GM19239 (cell line): Measurements from ENCODE around the gene MEIS1.

Experiments used
- DNase-seq: peaks from one replicate; pipeline ENCODE4 v3.0.0; 2011; ENCODE audit warnings: low spot score; ENCODE audit not compliant: insufficient read length
- FAIRE-seq: peaks from 2 replicates; lab custom pipeline; 2011; peaks lifted over from hg19 to GRCh38; lab: Jason Lieb, UNC

Gene MEIS1

DNA sequence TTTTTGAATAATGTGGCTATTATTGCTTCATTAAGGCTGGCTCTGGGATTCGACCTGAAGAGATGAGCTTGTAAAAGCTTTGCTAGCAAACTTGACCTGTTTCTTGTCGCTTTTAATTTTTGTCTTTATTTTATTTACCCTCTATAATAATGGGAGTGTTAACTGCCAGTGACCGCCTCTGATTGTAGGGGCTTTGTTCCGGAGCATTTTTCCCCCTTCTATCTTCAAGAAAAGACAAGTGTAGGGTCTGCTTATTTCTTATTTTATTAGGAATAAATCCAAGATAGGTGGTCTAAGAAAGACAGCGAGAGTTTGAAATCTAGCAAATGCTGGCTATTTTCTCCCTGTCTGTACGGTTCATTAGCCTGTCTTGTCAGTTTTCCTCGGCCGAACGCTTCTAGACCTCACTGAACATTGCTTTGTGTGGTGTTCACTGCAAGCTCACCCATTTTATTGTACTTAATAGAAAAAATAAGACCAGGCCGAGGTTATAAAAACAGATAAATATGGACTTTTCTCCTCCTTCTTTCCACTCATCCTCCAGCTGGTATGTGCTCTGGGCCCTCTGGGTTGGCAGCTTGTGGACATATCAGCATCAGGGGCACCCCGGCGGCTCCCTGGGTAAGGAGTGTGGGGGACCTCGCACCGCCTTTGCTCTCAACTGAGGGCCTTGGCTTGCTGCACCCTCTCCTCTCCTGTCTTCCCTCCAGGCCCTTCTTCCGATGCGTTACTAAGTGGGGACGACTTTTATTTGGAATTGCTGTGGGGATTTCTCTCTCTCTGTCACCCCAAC, 8.5 kb downstream of the MEIS1 start:
- no peak for DNase-seq
- no peak for FAIRE-seq

DNA sequence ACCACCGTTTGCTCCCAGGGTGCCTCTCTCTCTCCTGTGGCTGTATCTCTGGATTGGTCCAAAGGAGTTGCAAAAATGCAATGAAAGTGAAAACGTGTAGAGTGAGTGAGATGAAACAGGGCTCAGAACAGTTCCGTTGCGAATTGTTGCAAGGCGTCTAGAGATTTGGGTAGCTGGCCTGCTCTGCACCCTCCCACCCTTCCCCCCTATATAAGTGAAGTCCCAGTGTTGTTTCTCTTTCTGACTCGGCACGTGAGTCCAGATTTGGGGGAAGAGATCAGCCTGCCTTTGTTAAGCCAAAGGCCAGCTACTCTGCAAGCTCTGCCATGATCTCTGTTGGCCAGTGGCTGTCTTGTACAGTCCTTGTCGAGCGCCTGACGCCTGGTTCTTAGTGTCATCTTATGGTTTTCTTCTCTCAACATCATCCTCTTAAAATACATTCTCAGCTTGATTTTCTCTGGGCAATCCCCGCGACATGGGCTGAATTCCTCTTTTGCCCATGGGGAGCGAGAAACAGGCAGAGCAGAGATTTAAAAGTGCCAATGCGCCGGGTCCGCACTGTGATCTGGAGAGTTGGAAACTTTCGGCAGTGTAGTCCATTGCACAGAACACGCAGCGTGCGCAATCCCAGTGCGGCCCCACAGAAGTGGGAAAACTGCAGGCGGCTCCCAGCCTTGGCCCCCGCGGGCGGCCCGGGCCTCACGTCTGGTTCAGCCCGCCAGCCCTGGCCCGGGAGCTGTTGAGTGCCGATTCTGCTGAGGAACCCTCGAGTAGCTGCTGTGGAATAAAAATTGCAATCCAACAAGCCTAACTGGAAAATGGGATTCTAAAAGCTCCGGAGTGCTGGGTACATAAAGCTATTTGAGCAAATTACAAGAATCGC, 9.3 kb downstream of the MEIS1 start:
- DNase-seq (no peak), FAIRE-seq (no peak)

DNA sequence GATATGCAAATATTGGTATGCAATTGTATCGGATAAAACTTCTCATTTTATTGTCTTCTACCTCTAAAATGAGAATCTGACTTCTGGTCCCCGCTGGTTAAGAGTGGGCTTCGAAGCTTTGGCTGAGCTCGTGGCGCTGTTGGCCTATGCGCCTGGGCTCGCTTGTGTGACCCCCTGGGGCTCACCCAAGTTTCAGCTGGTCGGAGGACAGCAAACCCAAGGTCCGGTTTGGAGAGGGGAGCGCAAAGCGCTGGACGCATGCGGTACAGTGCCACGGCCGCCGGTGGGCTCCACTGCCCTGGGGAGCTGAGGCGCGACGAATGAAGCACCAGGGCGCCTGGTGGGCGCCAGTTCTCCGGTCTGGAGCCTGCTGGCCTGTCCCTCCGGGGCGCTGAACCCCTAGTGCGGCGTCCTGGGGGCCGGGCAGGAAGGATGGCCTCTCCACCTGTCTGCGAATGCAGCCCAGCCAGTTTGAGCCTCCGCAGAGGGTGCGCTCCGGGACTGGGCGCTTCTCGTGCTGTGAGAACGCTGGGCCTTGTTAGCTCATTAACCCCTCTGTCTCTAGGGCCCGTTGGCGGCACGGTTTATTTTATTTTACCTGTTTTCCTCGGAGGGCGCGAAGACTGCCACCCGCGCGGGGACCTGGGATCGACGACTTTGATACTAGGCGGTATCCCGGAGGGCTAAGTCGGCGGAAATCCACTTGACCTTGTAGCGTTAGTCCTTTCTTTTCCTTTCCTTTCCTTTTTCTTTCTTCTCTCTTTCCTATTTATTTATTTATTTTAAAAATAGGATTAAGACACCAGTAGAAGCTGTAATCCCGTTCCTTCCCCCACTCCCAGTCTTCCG, 10.4 kb downstream of the MEIS1 start:
- FAIRE-seq: no peak
- no peak for DNase-seq

DNA sequence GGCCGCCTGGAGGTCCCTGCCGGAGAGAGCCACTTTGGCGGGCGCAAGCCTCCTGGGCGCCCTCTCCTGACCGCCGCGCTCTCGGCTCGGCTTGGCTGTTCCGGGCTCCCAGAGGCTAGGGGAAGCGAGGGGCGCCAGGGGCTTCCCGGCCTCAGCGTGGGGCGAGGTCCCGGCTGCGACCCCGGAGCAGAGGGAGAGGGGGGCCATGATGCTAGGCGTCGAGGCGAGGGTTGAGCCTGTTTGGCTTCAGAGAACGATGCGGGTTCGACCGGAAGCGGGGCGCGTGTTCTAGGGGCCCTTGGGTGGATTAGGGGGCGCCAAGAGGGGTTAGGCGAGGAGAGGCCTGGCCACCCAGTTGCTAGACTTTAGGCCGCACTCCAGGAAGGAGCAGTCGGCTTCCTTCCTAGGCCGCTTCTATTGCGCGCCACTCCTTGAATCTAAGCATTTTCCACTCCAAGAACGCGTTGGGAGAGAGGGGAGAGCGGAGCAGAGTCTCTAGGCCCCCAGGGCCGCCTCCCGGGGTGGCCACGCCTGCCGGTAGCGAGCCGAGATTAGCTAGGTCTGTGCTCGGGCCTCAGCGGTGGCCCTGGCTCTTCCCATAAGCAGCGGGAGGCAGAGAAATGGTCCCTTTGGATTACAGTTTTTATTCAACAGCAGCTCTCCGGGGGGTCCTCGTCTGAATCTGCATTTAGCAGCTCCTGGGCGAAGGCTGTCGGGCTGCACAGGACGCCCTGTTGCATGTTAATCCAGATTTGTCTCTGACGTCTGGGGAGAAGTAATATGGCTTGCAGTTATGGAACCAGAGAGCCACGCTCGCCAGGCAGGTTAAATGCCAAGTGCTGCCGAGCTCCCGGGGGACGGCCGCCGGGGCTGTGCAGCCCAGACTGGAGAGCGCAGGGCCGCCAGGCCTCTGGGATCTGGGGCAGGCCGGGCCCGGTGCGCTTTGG, 11.3 kb downstream of the MEIS1 start:
- DNase-seq: no peak

DNA sequence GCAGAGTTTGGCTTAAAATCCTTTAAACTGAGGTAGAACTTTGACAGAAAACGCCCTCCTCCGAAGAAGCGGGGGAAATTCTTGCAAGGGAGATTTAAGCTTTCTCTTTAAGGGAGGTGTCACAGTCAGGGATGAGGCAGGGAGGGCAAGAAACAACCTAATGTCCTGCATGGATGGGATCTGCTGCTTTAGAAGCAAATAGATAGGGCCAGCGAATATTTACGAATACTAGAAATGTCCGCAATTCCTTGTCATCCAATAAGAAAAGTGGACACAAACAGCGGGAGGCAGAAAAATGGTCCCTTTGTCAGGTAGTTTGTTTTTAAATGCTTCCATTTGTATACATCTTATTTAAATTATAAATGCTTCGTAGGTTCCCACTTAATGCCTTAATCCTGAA, 12.0 kb downstream of the MEIS1 start:
- no peak for FAIRE-seq
- no peak for DNase-seq

More for the DNA sequence above, 11.3 kb downstream of the MEIS1 start:
- no peak for FAIRE-seq

DNA sequence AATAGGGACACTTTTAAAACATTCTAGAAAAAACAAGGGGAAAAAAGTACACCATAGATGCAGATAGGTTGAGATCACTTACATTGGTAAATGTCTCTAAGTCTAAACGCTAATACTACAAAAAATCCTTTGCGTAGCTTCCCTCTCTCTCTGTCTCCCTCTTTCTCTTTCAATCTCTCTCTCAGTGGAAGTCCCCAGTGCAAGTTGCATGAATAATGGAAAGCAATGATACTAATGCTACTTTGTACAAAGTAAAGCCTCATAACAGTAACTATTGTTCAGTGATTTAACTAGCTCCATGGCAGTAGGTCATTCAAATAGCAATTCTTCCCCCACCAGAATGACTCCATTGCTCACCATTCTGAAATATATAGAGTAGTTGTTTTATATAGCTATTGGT, 12.8 kb downstream of the MEIS1 start:
- DNase-seq (no peak), FAIRE-seq (no peak)

DNA sequence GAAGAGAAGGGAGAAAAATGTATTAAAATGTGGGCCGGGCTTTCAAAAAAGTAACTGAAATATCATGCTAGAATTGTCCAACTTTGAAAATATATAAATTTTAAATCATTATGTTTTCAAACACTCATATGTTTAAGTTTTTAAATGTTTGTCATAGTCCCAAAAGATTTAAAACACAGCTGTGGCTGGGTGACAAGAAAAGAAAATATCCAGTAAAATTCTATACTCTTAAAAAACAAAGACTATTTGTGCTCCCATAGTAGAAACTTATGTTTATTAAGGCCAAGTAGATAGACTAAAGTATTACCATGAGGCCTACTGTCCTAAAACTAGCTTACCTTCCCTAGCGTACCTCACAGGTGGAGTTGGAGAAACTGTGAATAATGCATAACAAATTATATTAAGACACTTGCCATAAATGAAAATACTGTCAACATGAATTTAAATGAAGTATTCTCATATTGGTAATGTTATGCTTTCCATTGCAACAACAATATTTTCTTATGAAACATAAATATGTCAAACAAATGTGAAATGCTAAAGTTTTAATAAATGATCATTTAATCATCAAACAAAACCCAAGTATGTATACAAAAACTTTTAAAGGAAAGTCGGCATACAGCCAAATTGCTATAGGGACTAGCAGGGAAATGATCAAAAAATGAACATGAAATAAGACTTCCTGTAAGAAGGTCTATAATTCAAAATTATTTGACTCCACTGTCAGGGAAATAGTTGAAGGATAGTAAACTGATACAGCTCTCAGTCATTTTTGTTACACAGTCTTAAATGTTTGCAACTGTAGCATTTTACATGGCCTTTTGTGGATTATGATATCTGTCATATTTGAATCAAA, 13.4 kb downstream of the MEIS1 start:
- DNase-seq: no peak
- FAIRE-seq: no peak

DNA sequence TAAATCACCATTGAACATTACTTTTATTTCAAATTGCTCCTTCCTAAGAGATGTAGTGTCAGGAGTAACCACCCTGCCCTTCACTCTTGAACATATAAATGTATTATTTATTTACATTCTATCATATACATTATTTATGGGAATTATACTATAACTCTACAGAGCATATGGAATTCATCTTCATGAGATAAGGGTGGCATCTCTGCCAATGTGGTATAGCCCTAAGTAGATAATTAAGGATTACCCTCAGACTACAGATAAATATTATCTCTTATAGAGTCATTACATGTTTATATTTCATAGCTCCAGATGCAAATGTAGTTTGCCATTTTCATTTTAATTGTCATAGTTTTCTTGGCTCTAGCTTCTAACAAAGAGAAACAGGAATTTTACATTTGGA, 17.3 kb downstream of the MEIS1 start:
- no peak for DNase-seq
- no peak for FAIRE-seq

DNA sequence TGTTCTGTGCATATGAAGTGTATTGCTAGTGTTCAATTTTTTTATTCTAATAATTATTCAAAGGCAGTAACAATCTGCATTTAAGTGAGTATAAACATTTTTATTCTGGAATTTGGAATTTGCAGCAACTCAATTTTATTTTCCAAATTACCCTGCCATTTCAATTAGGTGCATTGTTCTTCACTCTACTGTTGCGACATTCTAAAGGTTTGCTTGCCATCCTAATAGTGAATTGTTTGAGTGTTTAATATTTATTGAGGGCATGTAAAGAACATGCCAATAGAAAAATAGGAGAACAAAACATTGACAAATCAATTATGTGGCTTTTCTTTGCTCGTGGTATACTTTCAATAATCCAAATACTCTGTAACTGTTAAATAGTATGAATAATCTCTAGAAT, 18.0 kb downstream of the MEIS1 start:
- FAIRE-seq (no peak), DNase-seq (no peak)

DNA sequence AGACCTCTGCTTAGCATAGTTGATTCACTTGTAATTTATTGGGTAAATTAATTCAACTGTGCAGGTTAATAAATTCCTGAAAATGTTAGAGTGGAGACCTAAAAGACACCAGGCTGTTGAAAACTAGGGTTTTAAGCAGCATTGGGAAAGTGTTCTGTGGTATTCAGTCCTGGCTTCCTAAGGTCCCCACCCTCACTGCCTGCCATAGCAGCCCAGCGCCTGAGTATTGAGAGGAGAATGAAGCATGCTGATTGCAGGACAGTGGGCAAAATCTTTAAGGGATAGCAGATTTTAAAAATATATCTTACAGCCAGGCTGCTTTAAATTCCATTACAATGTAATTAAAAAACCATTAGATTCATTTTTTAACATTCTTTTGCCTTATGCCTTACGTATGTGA, 20.6 kb downstream of the MEIS1 start:
- DNase-seq: no peak

DNA sequence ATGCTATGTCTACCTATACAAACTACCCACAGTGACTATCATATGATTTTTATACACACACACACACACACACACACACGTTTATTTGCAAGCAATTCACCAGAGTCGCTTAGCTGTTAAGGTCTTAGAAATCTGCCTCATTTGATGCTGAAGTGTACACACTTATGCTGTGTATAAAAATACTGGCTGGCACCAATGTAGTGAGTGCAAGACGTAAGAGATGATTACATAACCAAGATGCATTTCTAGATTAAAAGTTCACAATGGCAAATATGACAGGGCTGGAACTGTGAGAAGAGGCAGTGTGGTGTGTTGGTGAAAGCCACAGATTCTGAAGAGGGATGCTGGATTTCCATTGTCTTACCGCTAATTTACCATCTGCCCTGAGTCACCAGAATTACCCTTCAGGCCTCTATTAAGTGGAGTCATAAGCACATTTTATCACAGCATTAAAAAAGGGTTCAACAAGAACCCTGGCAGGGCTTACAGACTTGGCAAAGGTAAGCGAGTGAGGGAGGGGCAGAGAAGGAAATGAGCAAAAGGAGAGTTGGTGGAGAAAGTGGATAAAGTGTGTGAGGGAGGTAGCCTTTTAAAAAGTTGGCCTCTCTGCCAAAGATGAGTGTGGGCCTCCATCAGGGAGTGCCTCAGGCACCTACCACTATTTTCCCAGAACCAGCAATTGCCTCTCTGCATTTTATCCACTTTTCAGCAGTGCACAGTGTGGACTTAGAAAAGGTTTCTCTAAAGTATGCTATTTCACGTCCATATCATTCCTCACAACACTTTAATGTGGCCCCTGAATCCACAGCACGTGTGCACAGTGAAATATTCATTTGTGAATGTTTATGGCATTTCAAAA, 21.5 kb downstream of the MEIS1 start:
- FAIRE-seq: no peak

More for the DNA sequence above, 20.6 kb downstream of the MEIS1 start:
- FAIRE-seq: no peak

DNA sequence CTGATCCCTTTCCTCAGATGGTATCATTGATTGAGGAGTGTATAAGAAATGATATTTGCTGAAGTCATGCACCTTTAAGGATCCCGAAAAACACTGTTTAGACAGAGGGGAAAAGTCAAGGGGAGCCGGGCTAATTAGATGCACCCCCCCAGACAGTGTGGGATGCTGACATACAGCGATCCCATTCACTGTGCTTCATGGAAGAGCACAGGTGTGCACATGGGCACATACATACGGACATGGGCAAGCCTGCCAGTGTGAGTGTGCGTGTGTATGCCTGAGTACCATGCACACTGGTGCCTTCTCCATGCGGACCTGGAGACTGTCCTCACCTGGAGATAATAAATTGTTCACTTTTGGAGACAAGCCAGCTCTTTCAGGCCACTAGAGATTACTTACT, 22.6 kb downstream of the MEIS1 start:
- FAIRE-seq (no peak), DNase-seq (no peak)

More for the DNA sequence above, 21.5 kb downstream of the MEIS1 start:
- no peak for DNase-seq

DNA sequence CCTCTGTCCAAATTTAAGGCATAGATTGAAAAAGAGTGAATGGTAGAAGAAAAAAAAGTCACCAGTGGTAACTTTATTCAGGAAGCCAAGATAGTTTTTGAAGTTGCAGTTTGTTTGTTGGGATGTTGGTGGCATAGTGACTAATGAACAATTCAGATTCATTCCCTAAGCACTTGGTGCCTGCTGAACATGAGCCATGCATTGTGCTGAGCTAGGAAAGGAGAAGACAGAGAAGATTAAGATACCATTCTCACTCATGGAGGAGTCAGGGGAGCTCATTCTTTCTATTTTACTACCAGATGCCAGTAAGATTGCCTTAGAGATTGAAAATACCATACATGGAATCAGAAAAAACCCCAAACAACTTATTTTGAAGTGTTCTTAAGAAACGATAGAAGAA, 25.1 kb downstream of the MEIS1 start:
- DNase-seq (no peak), FAIRE-seq (no peak)

DNA sequence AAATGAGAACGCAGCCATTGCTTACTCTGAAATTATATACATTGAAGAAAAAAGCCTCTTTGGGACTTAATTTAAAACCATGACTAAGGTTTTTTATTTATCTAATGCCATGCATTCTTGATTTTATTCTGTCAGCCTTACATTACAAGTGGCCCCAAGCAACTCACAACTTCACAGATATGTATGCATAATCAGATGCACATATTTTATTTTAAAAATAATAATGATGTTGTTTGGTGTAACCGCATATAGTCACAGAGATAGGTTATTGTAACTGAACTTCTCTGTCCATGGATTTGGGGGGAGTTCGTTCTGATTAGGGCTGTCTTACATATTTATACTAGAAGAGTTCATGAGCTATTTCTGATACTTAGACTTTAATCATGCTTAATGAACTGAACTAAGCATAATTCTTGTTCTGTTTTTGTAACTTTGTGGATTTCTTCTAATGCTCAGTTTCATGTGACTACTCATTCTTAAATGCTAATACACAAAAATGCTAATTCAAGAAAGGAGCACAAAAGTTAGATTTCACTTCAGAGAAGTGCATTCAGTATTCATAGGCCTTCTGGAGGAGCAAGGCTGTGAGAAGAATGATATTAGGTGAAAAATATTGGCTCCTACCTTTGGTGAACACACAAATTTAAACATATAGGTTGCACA, 26.2 kb downstream of the MEIS1 start:
- no peak for DNase-seq
- no peak for FAIRE-seq

DNA sequence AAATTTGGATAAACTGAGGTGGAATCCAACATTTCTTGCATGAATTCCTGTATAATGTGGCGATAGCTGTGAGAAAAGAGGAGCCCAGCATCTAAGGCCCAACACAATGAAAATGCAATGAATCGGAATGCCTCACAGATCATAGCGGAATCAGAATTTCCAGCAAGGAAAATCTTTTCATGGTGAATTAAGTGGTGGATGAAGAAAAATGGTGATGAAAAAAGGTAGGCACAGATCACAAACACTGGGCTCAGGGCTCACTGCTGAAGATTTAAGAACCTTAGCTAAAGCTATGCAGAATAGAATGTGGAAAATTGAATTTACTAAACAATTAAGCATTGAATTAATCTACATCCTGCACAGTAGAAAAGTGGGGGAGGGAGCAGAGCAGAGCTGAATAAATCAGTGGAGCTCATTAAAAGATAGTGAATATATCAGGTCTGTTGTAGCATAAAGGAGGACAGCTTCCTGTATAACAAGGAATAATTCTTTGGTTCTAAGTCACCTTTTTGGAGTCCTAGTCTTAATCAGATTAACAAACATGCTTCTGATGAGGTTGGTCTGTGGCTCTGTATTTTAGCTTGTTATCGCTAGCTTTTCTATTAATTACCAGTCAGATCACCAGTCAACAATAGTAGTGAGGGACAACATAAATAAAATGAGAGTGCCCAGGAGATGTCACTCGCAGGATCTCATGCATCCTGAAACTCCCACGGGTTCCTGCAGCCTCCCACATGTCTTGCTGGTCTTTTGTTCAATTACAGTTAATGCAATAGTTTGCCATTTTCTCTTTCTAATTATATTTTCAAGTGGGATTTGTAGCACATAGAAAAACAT, 27.0 kb downstream of the MEIS1 start:
- DNase-seq (no peak), FAIRE-seq (no peak)

DNA sequence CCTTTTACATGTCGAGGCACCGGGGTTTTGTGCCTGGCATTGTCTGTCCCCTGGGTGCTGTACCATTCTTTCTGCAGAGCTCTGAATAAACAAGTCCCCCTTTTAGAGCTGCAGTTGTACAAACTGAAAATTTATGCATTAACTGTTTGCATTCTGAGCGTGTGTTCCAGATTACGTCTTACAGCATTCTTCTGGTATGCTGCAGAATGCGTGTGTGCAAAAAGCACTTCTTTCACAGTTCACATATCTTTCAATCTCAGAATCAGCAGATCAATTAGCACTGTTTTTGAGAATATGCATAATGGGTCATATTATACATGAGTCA, 27.5 kb downstream of the MEIS1 start:
- no peak for FAIRE-seq
- DNase-seq: no peak
